Kidney (tissue), 14 donors: ENCODE results near the gene NT5DC3. TPM values are rescaled to one million over a fixed set of nuclear protein-coding genes. Genes with fewer than 3 reads are reported as not detected.

Experiments used
- DNase-seq, 5 donors: peaks; one replicate each; pipeline ENCODE4 v3.0.0-alpha.2; 2013 to 2020
- FAIRE-seq: peaks from 2 replicates; lab custom pipeline; 2012; peaks lifted over from hg19 to GRCh38; lab: Jason Lieb, UNC
- H3K27ac ChIP-seq, 2 donors: one replicate each; pipeline ENCODE4 v1.7.0; 2013; ENCODE audit warnings: low read depth in 2 of 2, low read length in 2 of 2, inconsistent platforms in 1 of 2
- H3K27me3 ChIP-seq: one replicate; pipeline ENCODE4 v1.7.1; 2013; ENCODE audit warnings: low read length, inconsistent platforms; ENCODE audit not compliant: control insufficient read depth, insufficient read depth
- H3K36me3 ChIP-seq, 3 donors: one replicate each; pipeline versions ENCODE4 v1.7.0 to v1.7.1; 2013; ENCODE audit warnings: low read length in 3 of 3, control low read depth in 1 of 3, inconsistent platforms in 1 of 3; ENCODE audit not compliant: insufficient read depth in 3 of 3, control insufficient read depth in 2 of 3
- H3K4me1 ChIP-seq, 3 donors: one replicate each; pipeline versions ENCODE4 v1.7.0 to v1.7.1; 2013; ENCODE audit warnings: low read length in 3 of 3, inconsistent platforms in 1 of 3, low read depth in 1 of 3; ENCODE audit not compliant: control insufficient read depth in 2 of 3, insufficient read depth in 2 of 3
- H3K4me3 ChIP-seq, 3 donors: one replicate each; pipeline versions ENCODE4 v1.7.0 to v1.8.1; 2013; ENCODE audit warnings: low read length in 3 of 3, control low read depth in 1 of 3, inconsistent platforms in 1 of 3
- H3K9ac ChIP-seq, 3 donors: one replicate each; pipeline versions ENCODE4 v1.7.0 to v1.7.1; 2013; ENCODE audit warnings: low read length in 3 of 3, control low read depth in 1 of 3, inconsistent platforms in 1 of 3
- H3K9me3 ChIP-seq, 3 donors: one replicate each; pipeline versions ENCODE4 v1.7.0 to v1.7.1; 2013; ENCODE audit warnings: low read length in 3 of 3, control low read depth in 1 of 3, inconsistent platforms in 1 of 3; ENCODE audit not compliant: control insufficient read depth in 2 of 3, insufficient read depth in 1 of 3
- intact Hi-C: fragments of 100-400 bp; cut with DNase I; formaldehyde crosslinking; loops from one replicate; pipeline ENCODE4 v1.11.1; 2022
- polyA plus RNA-seq: library from polyadenylated mRNA; stranded (reverse); fragments of 350-450 nt; fragmentation: Illumina TruSeq; extraction: RNeasy Lipid Tissue Mini Kit (QIAGEN cat#74804); gene quantifications from one replicate; pipeline ENCODE4 v1.2.3, GENCODE V29; 2014; ENCODE audit warnings: low read depth, low replicate concordance; ENCODE audit not compliant: insufficient read depth
- total RNA-seq: library from RNA; stranded (reverse); fragmentation: NEBNext Ultra II Directional; extraction: Animal tissue kit (Norgen Biotek cat#: 25700); gene quantifications from one replicate; pipeline ENCODE4 v1.2.1, GENCODE V29; 2021
- TF ChIP-seq, protein P1 (sequence below): IDR thresholded peaks from 3 replicates; pipeline ENCODE4 v1.5.1; 2012; ENCODE audit warnings: mild to moderate bottlenecking, moderate library complexity, borderline replicate concordance; ENCODE audit not compliant: insufficient read depth; ENCODE audit errors: extremely low read depth
- donor health status: control.
- donor health status: control.
- donor health status: control.
- donor health status: control.
- donor health status: control.
- donor health status: DM: yes; HTN: yes; CAD: no.
- donor health status: Normal renal cell carcinoma (clear cell type).

NT5DC3 gene
- total and polyA plus RNA-seq, 2 donors from 2014 or later, result 1.1 to 7.8 TPM

DNA sequence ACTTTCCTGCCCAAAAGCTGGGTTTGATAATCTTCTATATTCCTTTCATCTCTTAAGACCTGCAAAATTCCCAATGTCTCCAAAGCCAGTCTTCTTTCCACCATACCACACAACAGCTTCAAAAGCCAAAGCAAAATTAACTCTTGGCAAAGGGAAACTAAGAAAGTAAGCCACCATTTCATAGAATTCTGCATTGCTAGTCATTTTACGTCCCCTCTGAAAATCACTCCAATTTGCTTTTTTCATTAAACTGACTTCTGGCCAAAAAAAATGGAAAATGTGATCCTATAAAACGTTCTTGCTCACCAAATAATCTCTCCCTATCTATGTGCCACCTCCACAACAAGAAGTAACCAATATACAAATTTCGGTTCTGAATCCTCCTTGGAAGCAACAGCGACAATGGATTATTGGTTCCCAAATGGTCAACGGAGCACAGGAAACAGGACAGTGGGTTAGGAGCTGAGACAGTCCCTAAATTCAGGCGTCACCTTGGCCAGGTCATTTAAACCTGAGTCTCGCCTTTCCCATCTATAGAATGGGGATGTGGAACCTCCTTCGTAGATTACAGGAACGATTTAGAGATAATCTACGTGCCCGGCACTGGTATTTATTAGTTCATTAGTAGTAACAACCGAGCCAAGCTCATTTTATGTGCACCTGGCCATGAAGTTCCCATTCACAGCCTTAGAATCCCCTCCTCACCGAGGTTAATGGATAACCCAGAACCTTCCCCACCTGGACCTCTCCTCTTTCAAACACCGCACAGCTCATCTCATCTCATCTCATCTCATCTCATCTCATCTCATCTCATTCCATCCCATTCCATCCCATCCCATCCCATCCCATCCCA lies 1.2 kb downstream of the NT5DC3 start:
- TF ChIP-seq, protein P1, sequence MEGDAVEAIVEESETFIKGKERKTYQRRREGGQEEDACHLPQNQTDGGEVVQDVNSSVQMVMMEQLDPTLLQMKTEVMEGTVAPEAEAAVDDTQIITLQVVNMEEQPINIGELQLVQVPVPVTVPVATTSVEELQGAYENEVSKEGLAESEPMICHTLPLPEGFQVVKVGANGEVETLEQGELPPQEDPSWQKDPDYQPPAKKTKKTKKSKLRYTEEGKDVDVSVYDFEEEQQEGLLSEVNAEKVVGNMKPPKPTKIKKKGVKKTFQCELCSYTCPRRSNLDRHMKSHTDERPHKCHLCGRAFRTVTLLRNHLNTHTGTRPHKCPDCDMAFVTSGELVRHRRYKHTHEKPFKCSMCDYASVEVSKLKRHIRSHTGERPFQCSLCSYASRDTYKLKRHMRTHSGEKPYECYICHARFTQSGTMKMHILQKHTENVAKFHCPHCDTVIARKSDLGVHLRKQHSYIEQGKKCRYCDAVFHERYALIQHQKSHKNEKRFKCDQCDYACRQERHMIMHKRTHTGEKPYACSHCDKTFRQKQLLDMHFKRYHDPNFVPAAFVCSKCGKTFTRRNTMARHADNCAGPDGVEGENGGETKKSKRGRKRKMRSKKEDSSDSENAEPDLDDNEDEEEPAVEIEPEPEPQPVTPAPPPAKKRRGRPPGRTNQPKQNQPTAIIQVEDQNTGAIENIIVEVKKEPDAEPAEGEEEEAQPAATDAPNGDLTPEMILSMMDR, result no peak
- FAIRE-seq (no peak), DNase-seq (peak in 3 of 5 donors; percentile 18 to 57 (median 43))
- no peak overlapping the region for H3K27ac ChIP-seq
- H3K36me3 ChIP-seq, result no peaks in the 10 kb centered on the region
- H3K4me1 ChIP-seq, result no peaks in the 10 kb centered on the region
- no peaks in the 10 kb centered on the region for H3K9me3 ChIP-seq
- H3K9ac ChIP-seq, result no peak overlapping the region
- H3K27me3 ChIP-seq, result no peaks in the 10 kb centered on the region
- H3K4me3 ChIP-seq, result peak overlapping the region; percentile 40 to 78 (median 61)
- intact Hi-C loops, result loop anchor here (10.0 kb wide), 1 partner anchor 215 kb away; no protein-coding TSS in a partner anchor

DNA sequence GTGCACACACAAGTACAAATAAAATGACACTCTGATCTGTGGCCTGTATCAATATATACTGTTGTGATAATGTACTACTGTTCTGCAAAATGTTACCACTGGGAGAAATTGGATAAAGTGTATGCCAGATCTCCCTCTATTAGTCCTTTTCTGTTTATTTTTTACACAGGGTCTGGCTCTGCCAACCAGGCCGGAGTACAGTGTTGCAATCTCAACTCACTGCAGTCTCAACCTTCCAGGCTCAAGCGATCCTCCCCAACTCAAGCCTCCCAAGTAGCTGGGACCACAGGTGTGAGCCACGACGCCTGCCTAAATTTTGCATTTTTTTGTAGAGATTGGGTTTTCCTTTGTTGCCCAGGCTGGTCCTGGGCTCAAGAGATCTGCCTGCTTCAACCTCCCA lies 1.9 kb downstream of the NT5DC3 start:
- FAIRE-seq (no peak), DNase-seq (no peak)
- Histone ChIP-seq H3K9ac (no peak overlapping the region), H3K36me3 (no peaks in the 10 kb centered on the region), H3K9me3 (no peaks in the 10 kb centered on the region), H3K27ac (no peak overlapping the region), H3K27me3 (no peaks in the 10 kb centered on the region), H3K4me3 (no peak overlapping the region), H3K4me1 (no peaks in the 10 kb centered on the region)
- TF ChIP-seq, protein P1, result no peak
- intact Hi-C loops, result no loop called here

DNA sequence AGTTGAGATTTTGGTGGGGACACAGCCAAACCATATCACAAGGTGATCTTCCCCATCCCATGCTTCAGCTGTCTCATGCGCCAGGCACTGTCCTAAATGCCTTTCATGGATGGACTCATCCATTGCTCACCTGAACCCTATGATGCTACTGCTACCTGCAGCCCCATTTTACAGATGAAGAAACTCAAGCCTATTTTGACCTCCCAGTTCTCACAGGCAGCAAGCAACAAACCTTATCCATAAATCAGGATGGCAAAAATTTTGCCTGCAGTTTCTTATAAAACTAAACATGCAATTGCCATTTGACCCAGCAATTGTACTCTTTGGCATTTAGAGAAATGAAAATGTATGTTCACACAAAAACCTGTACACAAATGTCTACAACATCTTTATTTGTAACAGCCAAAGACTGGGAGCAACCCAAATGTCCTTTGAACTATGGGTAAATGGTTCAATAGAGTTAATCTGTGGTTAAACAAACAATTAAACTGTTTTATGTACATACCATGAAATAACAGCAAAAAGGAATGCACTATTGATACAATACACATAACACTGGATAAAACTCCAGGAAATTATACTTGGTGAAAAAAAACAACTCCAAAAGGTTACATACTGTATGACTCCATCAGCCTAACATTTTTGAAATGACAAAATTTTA lies 2.6 kb downstream of the NT5DC3 start:
- intact Hi-C loops, result no loop called here
- no peak for FAIRE-seq
- no peak overlapping the region for H3K27ac ChIP-seq

More for the DNA sequence above, 2.6 kb downstream of the NT5DC3 start:
- TF ChIP-seq, protein P1, result no peak
- no peaks in the 10 kb centered on the region for H3K9me3 ChIP-seq
- no peaks in the 10 kb centered on the region for H3K27me3 ChIP-seq
- no peaks in the 10 kb centered on the region for H3K4me1 ChIP-seq
- H3K36me3 ChIP-seq, result no peaks in the 10 kb centered on the region
- no peak for DNase-seq
- H3K4me3 ChIP-seq, result no peak overlapping the region
- no peak overlapping the region for H3K9ac ChIP-seq
